K562 (cell line): Measurements from ENCODE around the gene RASIP1. TPM values are rescaled to one million over a fixed set of nuclear protein-coding genes. Genes with fewer than 3 reads are reported as not detected.

Source experiments
- ATF1 ChIP-seq, 2 experiments: fragments of 450-650 bp in 1 of 2; IDR thresholded peaks; 2 replicates each; pipeline ENCODE4 v1.6.1; 2016; ENCODE audit warnings: missing compliant biosample characterization in 1 of 2, missing genetic modification characterization in 1 of 2
- ATF6 ChIP-seq: sonication (generic); formaldehyde crosslinking; IDR thresholded peaks from 2 replicates; pipeline ENCODE4 v1.4.0; 2020; ENCODE audit warnings: mild to moderate bottlenecking, missing genetic modification reagents
- CBX5 ChIP-seq: IDR thresholded peaks from 2 replicates; pipeline ENCODE4 v1.6.1; 2014; ENCODE audit warnings: low read depth, borderline replicate concordance
- DIDO1 ChIP-seq: fragments of 450-650 bp; IDR thresholded peaks from 2 replicates; pipeline ENCODE4 v1.6.1; 2016; ENCODE audit warnings: low read depth, missing biosample characterization, missing genetic modification characterization
- EHMT2 ChIP-seq: fragments of 450-650 bp; IDR thresholded peaks from 2 replicates; pipeline ENCODE4 v1.6.1; 2018; ENCODE audit warnings: antibody characterized with exemption
- HES1 ChIP-seq: fragments of 450-650 bp; IDR thresholded peaks from 2 replicates; pipeline ENCODE4 v1.6.1; 2016; ENCODE audit warnings: low read depth, mild to moderate bottlenecking, moderate library complexity
- MCM2 ChIP-seq: fragments of 450-650 bp; IDR thresholded peaks from 2 replicates; pipeline ENCODE4 v1.6.1; 2017; ENCODE audit warnings: low read depth, mild to moderate bottlenecking
- NR4A1 ChIP-seq, 2 experiments: fragments of 250-450 bp in 1 of 2; fragments of 450-650 bp in 1 of 2; sonication (Bioruptor Pico) in 1 of 2; IDR thresholded peaks; 2 replicates each; pipeline versions ENCODE4 v1.4.0 to v1.6.1; 2016 to 2020; ENCODE audit warnings: mild to moderate bottlenecking in 2 of 2, missing compliant biosample characterization in 1 of 2, missing genetic modification characterization in 1 of 2, moderate library complexity in 1 of 2
- PHF8 ChIP-seq: fragments of 200-600 bp; sonication (generic); IDR thresholded peaks from 2 replicates; pipeline ENCODE4 v1.6.1; 2012; ENCODE audit warnings: mixed run types, mild to moderate bottlenecking, inconsistent platforms, low read length, moderate library complexity, borderline replicate concordance
- U2AF2 ChIP-seq: fragments of 200-400 bp; formaldehyde crosslinking; optimal IDR thresholded peaks from 2 replicates; pipeline ENCODE3; 2017; ENCODE audit warnings: low read depth, mild to moderate bottlenecking, low read length
- ZBTB33 ChIP-seq: sonication (generic); formaldehyde crosslinking; IDR thresholded peaks from 2 replicates; pipeline ENCODE4 v1.8.1; 2023; ENCODE audit warnings: mild to moderate bottlenecking, missing genetic modification reagents
- ZNF23 ChIP-seq: fragments of 250-450 bp; sonication (Bioruptor Pico); IDR thresholded peaks from 2 replicates; pipeline ENCODE4 v1.4.0; 2020; ENCODE audit warnings: mild to moderate bottlenecking
- ZNF644 ChIP-seq: fragments of 200-800 bp; sonication (Bioruptor generic); IDR thresholded peaks from 2 replicates; pipeline ENCODE4 v1.6.1; 2016; ENCODE audit warnings: low read depth, missing genetic modification characterization, missing compliant biosample characterization
- ZNF79 ChIP-seq: fragments of 250-450 bp; sonication (Bioruptor Pico); IDR thresholded peaks from 2 replicates; pipeline ENCODE4 v1.4.0; 2020; ENCODE audit warnings: low read depth, mild to moderate bottlenecking, moderate library complexity
- polyA plus RNA-seq, 8 experiments: library from polyadenylated mRNA; depleted of rRNA in 4 of 8; stranded (reverse) in 5 of 8; unstranded in 3 of 8; fragments of >200 nt; fragmentation: Nextera tagmentation in 2 of 8; fragmentation: Illumina TruSeq in 1 of 8; extraction: Ambion mirVana in 2 of 8; extraction: Trizol in 1 of 8; gene quantifications; 2 replicates each; pipeline versions ENCODE4 v1.2.1 to v1.2.3, GENCODE V29; 2011 to 2014; ENCODE audit warnings: inconsistent platforms in 1 of 8, missing spikeins in 1 of 8
- total RNA-seq, 7 experiments: library from RNA; depleted of rRNA in 6 of 7; stranded (reverse); fragments of >200 nt in 6 of 7; fragmentation: Illumina TruSeq in 2 of 7; extraction: Trizol in 2 of 7; gene quantifications; 2 replicates each; pipeline versions ENCODE4 v1.2.1 to v1.2.3, GENCODE V29; 2011 to 2021; ENCODE audit warnings: low replicate concordance in 1 of 7
- TF ChIP-seq, protein P1 (sequence below): fragments of 200-800 bp; sonication (Bioruptor generic); IDR thresholded peaks from 2 replicates; pipeline ENCODE4 v1.6.1; 2017; ENCODE audit warnings: missing genetic modification characterization, missing compliant biosample characterization
- TF ChIP-seq, protein P2 (sequence below), 2 experiments: fragments of 450-650 bp; IDR thresholded peaks; 2 replicates each; pipeline ENCODE4 v1.6.1; 2018; ENCODE audit warnings: mild to moderate bottlenecking in 2 of 2, low read depth in 1 of 2; ENCODE audit not compliant: partially characterized antibody in 2 of 2

RASIP1 gene
- total and polyA plus RNA-seq, 9 of the 15 experiments (the other 6 are each of a cell fraction or from before 2014, with no cell fraction given), result 0.20 to 4.7 (median 1.5) TPM

GRCh38 chr19:48737360-48737998 is 2.9 kb downstream of the RASIP1 start (continued):
- TF ChIP-seq EHMT2 (peak; percentile 61), ATF6 (CRISPR knock-in tag) (no peak), DIDO1 (tag) (no peak), ZNF23 (no peak), CBX5 (no peak), MCM2 (no peak), ZBTB33 (CRISPR knock-in tag) (no peak), ZNF79 (CRISPR knock-in tag) (no peak), NR4A1 (CRISPR knock-in tag; IDR thresholded peaks at IDR 0.05) (no peak), NR4A1 (tag; IDR thresholded peaks at IDR 0.05) (no peak), HES1 (no peak), ATF1 (CRISPR knock-in tag; IDR thresholded peaks at IDR 0.05) (no peak), ATF1 (tag; IDR thresholded peaks at IDR 0.05) (no peak), PHF8 (peak; percentile 40; the same call in 1 of the 2 replicates), ZNF644 (tag) (0 out of 2 replicates have a peak, but pooled peaks have one; percentile 46), U2AF2 (no peak)
- TF ChIP-seq, protein P1, sequence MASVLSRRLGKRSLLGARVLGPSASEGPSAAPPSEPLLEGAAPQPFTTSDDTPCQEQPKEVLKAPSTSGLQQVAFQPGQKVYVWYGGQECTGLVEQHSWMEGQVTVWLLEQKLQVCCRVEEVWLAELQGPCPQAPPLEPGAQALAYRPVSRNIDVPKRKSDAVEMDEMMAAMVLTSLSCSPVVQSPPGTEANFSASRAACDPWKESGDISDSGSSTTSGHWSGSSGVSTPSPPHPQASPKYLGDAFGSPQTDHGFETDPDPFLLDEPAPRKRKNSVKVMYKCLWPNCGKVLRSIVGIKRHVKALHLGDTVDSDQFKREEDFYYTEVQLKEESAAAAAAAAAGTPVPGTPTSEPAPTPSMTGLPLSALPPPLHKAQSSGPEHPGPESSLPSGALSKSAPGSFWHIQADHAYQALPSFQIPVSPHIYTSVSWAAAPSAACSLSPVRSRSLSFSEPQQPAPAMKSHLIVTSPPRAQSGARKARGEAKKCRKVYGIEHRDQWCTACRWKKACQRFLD (CRISPR knock-in tag), result 0 out of 2 replicates have a peak, but pooled peaks have one; percentile 38
- TF ChIP-seq, protein P2, sequence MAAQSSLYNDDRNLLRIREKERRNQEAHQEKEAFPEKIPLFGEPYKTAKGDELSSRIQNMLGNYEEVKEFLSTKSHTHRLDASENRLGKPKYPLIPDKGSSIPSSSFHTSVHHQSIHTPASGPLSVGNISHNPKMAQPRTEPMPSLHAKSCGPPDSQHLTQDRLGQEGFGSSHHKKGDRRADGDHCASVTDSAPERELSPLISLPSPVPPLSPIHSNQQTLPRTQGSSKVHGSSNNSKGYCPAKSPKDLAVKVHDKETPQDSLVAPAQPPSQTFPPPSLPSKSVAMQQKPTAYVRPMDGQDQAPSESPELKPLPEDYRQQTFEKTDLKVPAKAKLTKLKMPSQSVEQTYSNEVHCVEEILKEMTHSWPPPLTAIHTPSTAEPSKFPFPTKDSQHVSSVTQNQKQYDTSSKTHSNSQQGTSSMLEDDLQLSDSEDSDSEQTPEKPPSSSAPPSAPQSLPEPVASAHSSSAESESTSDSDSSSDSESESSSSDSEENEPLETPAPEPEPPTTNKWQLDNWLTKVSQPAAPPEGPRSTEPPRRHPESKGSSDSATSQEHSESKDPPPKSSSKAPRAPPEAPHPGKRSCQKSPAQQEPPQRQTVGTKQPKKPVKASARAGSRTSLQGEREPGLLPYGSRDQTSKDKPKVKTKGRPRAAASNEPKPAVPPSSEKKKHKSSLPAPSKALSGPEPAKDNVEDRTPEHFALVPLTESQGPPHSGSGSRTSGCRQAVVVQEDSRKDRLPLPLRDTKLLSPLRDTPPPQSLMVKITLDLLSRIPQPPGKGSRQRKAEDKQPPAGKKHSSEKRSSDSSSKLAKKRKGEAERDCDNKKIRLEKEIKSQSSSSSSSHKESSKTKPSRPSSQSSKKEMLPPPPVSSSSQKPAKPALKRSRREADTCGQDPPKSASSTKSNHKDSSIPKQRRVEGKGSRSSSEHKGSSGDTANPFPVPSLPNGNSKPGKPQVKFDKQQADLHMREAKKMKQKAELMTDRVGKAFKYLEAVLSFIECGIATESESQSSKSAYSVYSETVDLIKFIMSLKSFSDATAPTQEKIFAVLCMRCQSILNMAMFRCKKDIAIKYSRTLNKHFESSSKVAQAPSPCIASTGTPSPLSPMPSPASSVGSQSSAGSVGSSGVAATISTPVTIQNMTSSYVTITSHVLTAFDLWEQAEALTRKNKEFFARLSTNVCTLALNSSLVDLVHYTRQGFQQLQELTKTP (IDR thresholded peaks at IDR 0.05; ENCODE audit: low read depth in 1 of 2, partially characterized antibody in 2 of 2), result no peak
